Vagina (tissue), 2 donors: ENCODE measurements around the gene ARID5A. TPM values are rescaled to one million over a fixed set of nuclear protein-coding genes. Genes with fewer than 3 reads are reported as not detected.

ENCODE experiments used
- DNase-seq, 2 donors: peaks; one replicate each; pipeline ENCODE4 v3.0.0-alpha.2; 2017; ENCODE audit errors: extremely low spot score in 2 of 2
- H3K27ac ChIP-seq: fragments of 200-600 bp; sonication (generic); one replicate; pipeline ENCODE4 v1.5.1; 2019
- H3K27me3 ChIP-seq: fragments of 200-600 bp; sonication (generic); one replicate; pipeline ENCODE4 v1.5.1; 2019
- H3K36me3 ChIP-seq, 2 donors: fragments of 200-600 bp; sonication (generic); one replicate each; pipeline ENCODE4 v1.5.1; 2017 to 2019
- H3K4me1 ChIP-seq: fragments of 200-600 bp; sonication (generic); one replicate; pipeline ENCODE4 v1.5.1; 2019
- H3K4me3 ChIP-seq, 2 donors: fragments of 200-600 bp; sonication (generic); 1 replicate in 1 of 2; 2 replicates in 1 of 2; pipeline ENCODE4 v1.5.1; 2016 to 2019
- H3K9me3 ChIP-seq: fragments of 200-600 bp; sonication (generic); one replicate; pipeline ENCODE4 v1.5.1; 2019
- CTCF ChIP-seq, 3 experiments: fragments of 450-650 bp in 2 of 3; fragments of 200-600 bp in 1 of 3; sonication (generic) in 1 of 3; IDR thresholded peaks; one replicate each; pipeline ENCODE4 v1.5.1; 2017 to 2019; ENCODE audit warnings: antibody characterized with exemption in 3 of 3, mild to moderate bottlenecking in 2 of 3, moderate library complexity in 2 of 3
- POLR2A ChIP-seq, 2 donors: fragments of 450-650 bp; IDR thresholded peaks; one replicate each; pipeline ENCODE4 v1.6.1; 2017; ENCODE audit warnings: antibody characterized with exemption in 2 of 2, mild to moderate bottlenecking in 2 of 2, moderate library complexity in 2 of 2
- POLR2AphosphoS5 ChIP-seq, 2 donors: sonication (generic); formaldehyde crosslinking; IDR thresholded peaks; one replicate each; pipeline ENCODE4 v1.9.0; 2017; ENCODE audit warnings: antibody characterized with exemption in 2 of 2, mild to moderate bottlenecking in 2 of 2, low read depth in 1 of 2; ENCODE audit not compliant: insufficient read depth in 1 of 2
- intact Hi-C: fragments of 100-400 bp; cut with DNase I; formaldehyde crosslinking; loops from one replicate; pipeline ENCODE4 v1.15.1; 2023
- total RNA-seq: library from RNA; depleted of rRNA; stranded (reverse); fragments of >200 nt; gene quantifications from one replicate; pipeline ENCODE4 v1.2.3, GENCODE V29; 2016

The ARID5A gene
- total RNA-seq, 1 donor from 2014 or later: 34.1 TPM

- no peak overlapping the region for H3K27ac ChIP-seq
- no peaks in the 10 kb centered on the region for H3K4me1 ChIP-seq
- no peak overlapping the region for H3K4me3 ChIP-seq
- peaks cover 5% of the 10 kb centered on the region for H3K27me3 ChIP-seq
- no peaks in the 10 kb centered on the region for H3K36me3 ChIP-seq
- intact Hi-C loops: loop anchor here (10.0 kb wide), 1 partner anchor 206 kb away; no protein-coding TSS in a partner anchor
- no peak for DNase-seq
- TF ChIP-seq POLR2AphosphoS5 (IDR thresholded peaks at IDR 0.05; ENCODE audit: insufficient read depth in 1 of 2, low read depth in 1 of 2) (no peak), CTCF (IDR thresholded peaks at IDR 0.05) (no peak), POLR2A (IDR thresholded peaks at IDR 0.05) (no peak)
- H3K9me3 ChIP-seq: no peaks in the 10 kb centered on the region
Measured at GRCh38 chr2:96500385-96501066, 36.0 kb upstream of the ARID5A start.

- peaks cover 5% of the 10 kb centered on the region for H3K27me3 ChIP-seq
Measured at GRCh38 chr2:96501471-96501874, 35.1 kb upstream of the ARID5A start.

GRCh38 chr2:96501886-96502810, 34.4 kb upstream of the ARID5A start:
- no peaks in the 10 kb centered on the region for H3K36me3 ChIP-seq
- TF ChIP-seq POLR2A (IDR thresholded peaks at IDR 0.05) (no peak), CTCF (IDR thresholded peaks at IDR 0.05) (no peak), POLR2AphosphoS5 (IDR thresholded peaks at IDR 0.05; ENCODE audit: insufficient read depth in 1 of 2, low read depth in 1 of 2) (no peak)
- H3K4me3 ChIP-seq: no peak overlapping the region
- peaks cover 5% of the 10 kb centered on the region for H3K27me3 ChIP-seq
- intact Hi-C loops: loop anchor here (10.0 kb wide), 1 partner anchor 207 kb away; no protein-coding TSS in a partner anchor
- H3K27ac ChIP-seq: no peak overlapping the region
- H3K9me3 ChIP-seq: no peaks in the 10 kb centered on the region
- H3K4me1 ChIP-seq: no peaks in the 10 kb centered on the region
- no peak for DNase-seq

More at GRCh38 chr2:96501471-96501874, 35.1 kb upstream of the ARID5A start:
- H3K9me3 ChIP-seq: no peaks in the 10 kb centered on the region
- DNase-seq: no peak
- H3K36me3 ChIP-seq: no peaks in the 10 kb centered on the region
- no peaks in the 10 kb centered on the region for H3K4me1 ChIP-seq
- H3K4me3 ChIP-seq: no peak overlapping the region
- no peak for TF ChIP-seq CTCF (IDR thresholded peaks at IDR 0.05)
- no peak for TF ChIP-seq POLR2AphosphoS5 (IDR thresholded peaks at IDR 0.05; ENCODE audit: insufficient read depth in 1 of 2, low read depth in 1 of 2)
- no peak for TF ChIP-seq POLR2A (IDR thresholded peaks at IDR 0.05)
- no peak overlapping the region for H3K27ac ChIP-seq
- intact Hi-C loops: loop anchor here (10.0 kb wide), 1 partner anchor 207 kb away; no protein-coding TSS in a partner anchor

GRCh38 chr2:96502891-96503636, 33.5 kb upstream of the ARID5A start:
- Histone ChIP-seq H3K9me3 (no peaks in the 10 kb centered on the region), H3K27ac (no peak overlapping the region), H3K4me1 (peaks cover 6% of the 10 kb centered on the region), H3K27me3 (peaks cover 5% of the 10 kb centered on the region), H3K36me3 (no peaks in the 10 kb centered on the region), H3K4me3 (no peak overlapping the region)
- DNase-seq: no peak
- intact Hi-C loops: loop anchor here (10.0 kb wide), 1 partner anchor 208 kb away; no protein-coding TSS in a partner anchor
- TF ChIP-seq POLR2A (IDR thresholded peaks at IDR 0.05): no peak
- no peak for TF ChIP-seq CTCF (IDR thresholded peaks at IDR 0.05)
- TF ChIP-seq POLR2AphosphoS5 (IDR thresholded peaks at IDR 0.05; ENCODE audit: insufficient read depth in 1 of 2, low read depth in 1 of 2): no peak
